WTC11 (cell line): ENCODE measurements around the gene GJB3. TPM values are rescaled to one million over a fixed set of nuclear protein-coding genes. Genes with fewer than 3 reads are reported as not detected.

ENCODE experiments used
- ATAC-seq: fragments of 200-7000 bp; cut with Tn5 transposase; 2 replicates; pipeline ENCODE4 v1.10.0; 2021; ENCODE audit warnings: mild to moderate bottlenecking, moderate library complexity
- CTCF ChIA-PET: fragments of 300-600 bp; sonication (Branson Sonifier 250); formaldehyde crosslinking; loops from one replicate; lab custom pipeline; 2021; ENCODE audit warnings: antibody characterized with exemption; lab: Charles Lee
- POLR2A ChIA-PET: fragments of 350-600 bp; sonication (Branson Sonifier 250); formaldehyde crosslinking; loops from one replicate; lab custom pipeline; 2021; ENCODE audit warnings: antibody characterized with exemption; lab: Charles Lee
- DNase-seq: peaks from one replicate; pipeline ENCODE4 v3.0.0; 2021; ENCODE audit warnings: low spot score
- H3K27ac Mint-ChIP-seq: 2 replicates; pipeline ENCODE4 v1.8.0; 2021; ENCODE audit warnings: mixed read lengths
- H3K27me3 Mint-ChIP-seq: 2 replicates; pipeline ENCODE4 v1.8.0; 2021; ENCODE audit warnings: low read depth, mild to moderate bottlenecking, moderate library complexity, mixed read lengths
- H3K36me3 Mint-ChIP-seq: 2 replicates; pipeline ENCODE4 v1.8.0; 2021; ENCODE audit warnings: mixed read lengths
- H3K4me1 Mint-ChIP-seq: 2 replicates; pipeline ENCODE4 v1.8.0; 2022; ENCODE audit warnings: mixed read lengths
- H3K4me3 Mint-ChIP-seq: 2 replicates; pipeline ENCODE4 v1.8.0; 2021; ENCODE audit warnings: mild to moderate bottlenecking, moderate library complexity, mixed read lengths
- H3K9me3 Mint-ChIP-seq: 2 replicates; pipeline ENCODE4 v1.8.0; 2021; ENCODE audit warnings: mixed read lengths
- AR ChIP-seq: fragments of 250-450 bp; sonication (Bioruptor Pico); IDR thresholded peaks from 2 replicates; pipeline ENCODE4 v1.9.0; 2021; ENCODE audit warnings: mild to moderate bottlenecking
- ATF3 ChIP-seq: sonication (generic); formaldehyde crosslinking; conservative IDR thresholded peaks from 2 replicates; pipeline ENCODE4 v1.8.1; 2022; ENCODE audit warnings: mild to moderate bottlenecking, missing genetic modification reagents
- CDX4 ChIP-seq: fragments of 250-450 bp; sonication (Bioruptor Pico); IDR thresholded peaks from 2 replicates; pipeline ENCODE4 v1.9.0; 2021; ENCODE audit warnings: moderate library complexity, mild to moderate bottlenecking, inconsistent platforms, borderline replicate concordance
- E2F5 ChIP-seq: sonication (generic); formaldehyde crosslinking; IDR thresholded peaks from 2 replicates; pipeline ENCODE4 v1.8.1; 2022; ENCODE audit warnings: mild to moderate bottlenecking, moderate library complexity, missing genetic modification reagents
- ERG ChIP-seq: fragments of 250-450 bp; sonication (Bioruptor Pico); IDR thresholded peaks from 2 replicates; pipeline ENCODE4 v1.8.0; 2021; ENCODE audit warnings: mild to moderate bottlenecking
- GABPB1 ChIP-seq: sonication (generic); formaldehyde crosslinking; IDR thresholded peaks from 2 replicates; pipeline ENCODE4 v1.8.1; 2023; ENCODE audit warnings: mild to moderate bottlenecking, missing genetic modification reagents
- KAT7 ChIP-seq: sonication (generic); formaldehyde crosslinking; IDR thresholded peaks from 2 replicates; pipeline ENCODE4 v1.8.1; 2023; ENCODE audit warnings: missing genetic modification reagents, mild to moderate bottlenecking, borderline replicate concordance
- PRRX2 ChIP-seq: fragments of 250-450 bp; sonication (Bioruptor Pico); IDR thresholded peaks from 2 replicates; pipeline ENCODE4 v1.8.0; 2021; ENCODE audit warnings: mild to moderate bottlenecking
- SMAD3 ChIP-seq: sonication (generic); formaldehyde crosslinking; IDR thresholded peaks from 2 replicates; pipeline ENCODE4 v1.8.0; 2022; ENCODE audit warnings: missing genetic modification reagents, mild to moderate bottlenecking, borderline replicate concordance
- STAT6 ChIP-seq: sonication (generic); formaldehyde crosslinking; conservative IDR thresholded peaks from 2 replicates; pipeline ENCODE4 v1.8.1; 2023; ENCODE audit warnings: mild to moderate bottlenecking, low read depth, missing genetic modification reagents, moderate library complexity
- USF1 ChIP-seq: sonication (generic); formaldehyde crosslinking; IDR thresholded peaks from 2 replicates; pipeline ENCODE4 v1.8.0; 2022; ENCODE audit warnings: mild to moderate bottlenecking, missing genetic modification reagents
- USF2 ChIP-seq: sonication (generic); formaldehyde crosslinking; IDR thresholded peaks from 2 replicates; pipeline ENCODE4 v1.8.1; 2023; ENCODE audit warnings: mild to moderate bottlenecking, missing genetic modification reagents, moderate library complexity
- ZNF121 ChIP-seq: sonication (generic); formaldehyde crosslinking; IDR thresholded peaks from 2 replicates; pipeline ENCODE4 v1.8.0; 2023; ENCODE audit warnings: missing genetic modification reagents
- ZNF317 ChIP-seq: sonication (generic); formaldehyde crosslinking; IDR thresholded peaks from 2 replicates; pipeline ENCODE4 v1.8.1; 2023; ENCODE audit warnings: low read depth, mild to moderate bottlenecking, moderate library complexity, missing genetic modification reagents, borderline replicate concordance
- ZNF396 ChIP-seq: fragments of 250-450 bp; sonication (Bioruptor Pico); IDR thresholded peaks from 2 replicates; pipeline ENCODE4 v1.8.0; 2021; ENCODE audit warnings: mild to moderate bottlenecking, moderate library complexity, borderline replicate concordance
- total RNA-seq: library from RNA; stranded (reverse); gene quantifications from 3 replicates; pipeline ENCODE4 v1.2.3, GENCODE V29; 2021

GJB3 gene
- total RNA-seq, 1 experiment from 2014 or later, result 0.46 TPM

GRCh38 chr1:34790985-34791384, 10.0 kb downstream of the GJB3 start:
- H3K4me1 Mint-ChIP-seq, result peaks cover 9% of the 10 kb centered on the region; the same call in 1 of the 2 replicates

GRCh38 chr1:34792424-34792823, 11.4 kb downstream of the GJB3 start:
- Mint-ChIP-seq H3K27me3 (peaks cover 27% of the 10 kb centered on the region), H3K36me3 (no peaks in the 10 kb centered on the region), H3K9me3 (no peaks in the 10 kb centered on the region), H3K4me3 (peak overlapping the region; percentile 70), H3K4me1 (peaks cover 19% of the 10 kb centered on the region), H3K27ac (no peak overlapping the region)
- ChIA-PET CTCF (interaction anchor here (1.2 to 5.2 kb wide), 2 partner anchors 60 to 67 kb away, joined by 5 to 45 read pairs; partner anchors contain the start of gene SMIM12), POLR2A (no interaction called here)
- TF ChIP-seq ZNF121 (CRISPR knock-in tag), result peak; percentile 63; the same call in 1 of the 2 replicates
- no peak for TF ChIP-seq STAT6 (CRISPR knock-in tag)
- ATAC-seq (peak; percentile 13), DNase-seq (no peak)

More at GRCh38 chr1:34790985-34791384, 10.0 kb downstream of the GJB3 start:
- H3K9me3 Mint-ChIP-seq, result no peaks in the 10 kb centered on the region
- DNase-seq (no peak), ATAC-seq (no peak)
- H3K27me3 Mint-ChIP-seq, result peaks cover 24% of the 10 kb centered on the region
- POLR2A ChIA-PET, result no interaction called here
- no peak overlapping the region for H3K4me3 Mint-ChIP-seq
- no peak overlapping the region for H3K27ac Mint-ChIP-seq
- no peaks in the 10 kb centered on the region for H3K36me3 Mint-ChIP-seq
- TF ChIP-seq KAT7 (CRISPR knock-in tag) (no peak), ATF3 (CRISPR knock-in tag) (no peak), ERG (CRISPR knock-in tag) (no peak)
- CTCF ChIA-PET, result interaction anchor here (1.2 to 5.2 kb wide), 2 partner anchors 14 to 61 kb away, joined by 3 to 45 read pairs; no protein-coding TSS in a partner anchor

GRCh38 chr1:34792868-34793727, 12.1 kb downstream of the GJB3 start, which contains the start of gene GJA4:
GJA4 (plus strand) TSS chr1:34792999; CDS start chr1:34794214, 1,215 bp downstream.
- ChIA-PET CTCF (interaction anchor here (1.2 to 5.2 kb wide), 2 partner anchors 59 to 66 kb away, joined by 5 to 45 read pairs; partner anchors contain the start of gene SMIM12), POLR2A (no interaction called here)
- H3K4me3 Mint-ChIP-seq, result peak within 1 kb of the TSS; percentile 70
- peaks cover 17% of the 10 kb centered on the region for H3K4me1 Mint-ChIP-seq
- no peak within 1 kb of the TSS for H3K27ac Mint-ChIP-seq
- no peaks in the 10 kb centered on the region for H3K9me3 Mint-ChIP-seq
- H3K27me3 Mint-ChIP-seq, result peaks cover 27% of the 10 kb centered on the region
- ATAC-seq (peak; percentile 13), DNase-seq (no peak)
- H3K36me3 Mint-ChIP-seq, result no peaks in the 10 kb centered on the region
- TF ChIP-seq ZNF317 (CRISPR knock-in tag) (no peak), USF1 (CRISPR knock-in tag) (no peak), E2F5 (no peak), USF2 (no peak), ZNF396 (CRISPR knock-in tag) (no peak), CDX4 (no peak), GABPB1 (CRISPR knock-in tag) (no peak), SMAD3 (CRISPR knock-in tag) (no peak), PRRX2 (CRISPR knock-in tag) (no peak), AR (CRISPR knock-in tag) (no peak)
